Left ventricle myocardium superior (tissue), 1 donor: ENCODE measurements around the gene SYDE2. TPM values are rescaled to one million over a fixed set of nuclear protein-coding genes. Genes with fewer than 3 reads are reported as not detected.
"Not testable (repeated sequence)": the region's sequence is repeated elsewhere in the genome, so short reads cannot be mapped to it uniquely, and the experiment has no call there.

ENCODE experiments used
- ATAC-seq: fragments of 200-7000 bp; cut with Tn5 transposase; one replicate; pipeline ENCODE4 v1.9.1; 2020; ENCODE audit warnings: mild to moderate bottlenecking, moderate library complexity
- DNase-seq: peaks from one replicate; pipeline ENCODE4 v3.0.0-alpha.2; 2020
- intact Hi-C: fragments of 100-400 bp; cut with micrococcal nuclease; formaldehyde crosslinking; loops from one replicate; pipeline ENCODE4 v1.11.0; 2022
- total RNA-seq: library from RNA; stranded (reverse); fragmentation: NEBNext Ultra II Directional; extraction: Animal tissue kit (Norgen Biotek cat#: 25700); gene quantifications from one replicate; pipeline ENCODE4 v1.2.1, GENCODE V29; 2021
- donor health status: DM: no; HTN: yes; CAD: no; lungs with severe emphysema.

SYDE2 gene
- total RNA-seq, 1 donor from 2014 or later: 23.0 TPM

DNA sequence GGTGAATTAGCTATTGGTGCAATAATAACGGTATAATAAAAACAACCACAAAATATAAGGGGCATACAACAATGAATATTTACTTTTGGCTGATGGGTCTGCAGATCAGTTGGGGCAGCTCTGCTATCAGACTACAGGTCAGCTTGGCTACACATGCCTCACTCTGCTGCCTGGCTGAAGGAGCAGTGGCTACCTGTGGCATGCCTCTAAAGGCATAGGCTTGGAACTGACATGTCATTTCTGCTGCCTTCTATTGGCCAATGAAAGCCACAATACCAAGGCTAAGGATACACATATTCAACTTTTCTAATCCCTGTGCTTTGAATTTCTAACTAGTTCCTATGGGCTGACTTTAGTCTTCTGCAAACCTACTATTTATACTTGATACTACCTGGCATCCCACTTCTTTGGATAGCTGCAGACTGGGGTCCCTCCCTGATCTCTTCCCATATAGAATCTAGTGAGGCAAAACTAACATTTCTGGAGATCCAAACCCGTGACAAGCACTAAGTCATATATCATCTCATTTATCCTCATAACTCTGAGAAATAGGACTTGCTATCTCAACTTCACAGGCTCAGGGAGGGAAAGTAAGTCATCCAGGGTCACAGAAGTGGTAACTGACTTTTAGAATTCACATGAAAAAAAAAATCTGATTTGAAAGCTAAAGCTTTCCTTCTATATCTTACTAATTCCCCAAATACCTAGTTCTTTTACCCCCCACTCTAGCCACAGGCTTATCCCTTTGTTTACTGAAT lies 19.2 kb upstream of the SYDE2 start:
- intact Hi-C loops: no loop called here
- DNase-seq: no peak
- no peak for ATAC-seq

DNA sequence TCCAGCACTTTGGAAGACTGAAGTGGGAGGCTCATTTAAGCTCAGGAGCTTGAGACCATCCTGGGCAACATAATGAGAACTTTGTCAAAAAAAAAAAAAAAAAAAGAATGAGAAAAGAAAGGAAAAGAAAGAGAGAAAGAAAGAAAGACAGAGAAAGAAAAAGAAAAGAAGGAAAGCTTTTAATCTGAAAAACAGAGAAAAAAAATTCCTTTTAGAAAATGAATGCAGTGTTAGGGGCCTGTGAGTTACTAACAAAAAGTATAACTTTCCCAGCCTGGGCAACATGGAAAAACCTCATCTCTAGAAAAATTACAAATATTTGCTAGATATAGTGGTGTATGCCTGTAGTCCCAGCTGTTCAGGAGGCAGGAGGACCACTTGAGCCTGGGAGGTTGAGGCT lies 15.9 kb upstream of the SYDE2 start:
- DNase-seq (no peak), ATAC-seq (no peak)
- intact Hi-C loops: no loop called here

DNA sequence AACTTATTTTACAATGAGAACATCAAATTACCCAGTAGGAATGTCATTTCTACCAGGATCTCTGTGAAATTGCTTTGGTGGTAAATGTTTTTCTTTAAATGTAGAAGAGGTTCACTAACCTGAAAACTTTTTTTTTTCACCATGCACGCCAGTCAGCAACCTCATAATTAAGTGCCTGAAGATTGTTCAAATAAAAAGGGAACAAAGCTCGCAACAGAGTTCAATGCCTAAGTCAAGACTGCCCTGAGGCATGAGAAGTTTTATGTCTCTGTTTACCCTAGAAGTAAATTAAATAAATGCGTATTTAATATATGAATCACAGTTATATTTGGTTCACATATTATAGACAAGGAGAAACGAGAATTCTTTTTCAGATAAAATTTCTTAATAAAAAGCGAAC lies 13.8 kb upstream of the SYDE2 start:
- ATAC-seq: no peak
- intact Hi-C loops: no loop called here

DNA sequence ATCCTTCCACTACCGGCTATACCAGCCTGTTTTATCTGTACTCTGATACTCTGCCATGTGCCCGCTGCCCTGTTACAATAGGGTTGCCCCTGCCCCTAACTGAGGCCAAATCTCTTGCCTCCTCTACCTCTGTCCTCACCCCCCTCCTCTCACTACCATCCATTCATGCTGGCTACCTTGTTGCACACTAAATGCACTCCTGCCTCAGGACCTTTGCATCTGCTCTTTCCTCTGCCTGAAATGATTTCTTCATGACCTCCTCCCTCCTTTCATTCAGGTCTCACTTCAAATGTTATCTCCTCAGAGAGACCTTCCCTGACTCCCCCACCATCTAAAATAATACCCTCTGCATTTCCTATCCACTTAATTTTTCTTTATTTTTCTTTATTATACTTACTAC lies 7.7 kb upstream of the SYDE2 start:
- ATAC-seq (no peak), DNase-seq (no peak)
- intact Hi-C loops: no loop called here

More for the DNA sequence above, 13.8 kb upstream of the SYDE2 start:
- DNase-seq: no peak

DNA sequence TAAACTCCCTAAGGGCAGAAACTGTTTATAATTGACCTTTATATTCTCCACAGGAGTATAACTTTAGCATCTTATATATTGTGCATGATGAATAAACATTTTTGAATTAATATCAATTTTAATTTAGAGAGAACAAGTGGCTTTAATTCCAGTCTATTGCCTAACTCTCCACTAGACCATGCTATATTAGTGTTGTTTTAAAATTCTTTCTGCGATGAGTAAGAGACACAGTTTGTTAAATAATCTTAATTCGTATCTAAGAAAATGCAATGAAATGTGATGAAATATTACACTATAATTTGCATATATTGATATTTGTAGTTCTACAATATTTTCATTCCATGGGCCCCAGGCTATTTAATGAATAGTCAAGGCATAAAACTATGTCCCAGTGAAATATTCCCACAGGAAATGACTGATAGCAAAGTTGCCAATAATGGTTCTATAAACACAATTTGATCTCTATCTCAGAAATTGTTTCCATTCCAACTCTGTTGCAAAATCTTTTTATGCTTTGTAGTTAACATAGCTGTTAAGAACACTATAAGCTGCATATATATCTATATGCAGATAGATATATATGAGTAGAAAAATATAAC lies 2.9 kb upstream of the SYDE2 start:
- ATAC-seq: no peak
- intact Hi-C loops: no loop called here
- no peak for DNase-seq

DNA sequence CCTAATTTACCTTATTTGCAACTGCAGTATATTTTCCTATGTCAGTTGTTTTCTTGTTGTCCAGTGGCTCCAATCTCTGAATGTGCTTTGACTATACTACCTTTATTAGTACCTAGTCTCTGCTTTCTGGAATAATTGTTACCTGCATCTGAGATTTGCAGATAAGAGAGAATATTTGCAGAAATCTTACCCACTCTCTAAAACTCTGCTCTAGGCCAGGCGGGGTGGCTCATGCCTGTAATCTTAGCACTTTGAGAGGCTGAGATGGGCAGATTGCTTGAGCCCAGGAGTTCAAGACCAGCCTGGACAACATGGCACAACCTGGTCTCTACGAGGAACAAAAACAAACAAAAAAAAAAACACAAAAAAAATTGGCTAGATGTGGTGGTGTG lies 2.0 kb upstream of the SYDE2 start:
- DNase-seq (no peak), ATAC-seq (no peak)
- intact Hi-C loops: no loop called here

DNA sequence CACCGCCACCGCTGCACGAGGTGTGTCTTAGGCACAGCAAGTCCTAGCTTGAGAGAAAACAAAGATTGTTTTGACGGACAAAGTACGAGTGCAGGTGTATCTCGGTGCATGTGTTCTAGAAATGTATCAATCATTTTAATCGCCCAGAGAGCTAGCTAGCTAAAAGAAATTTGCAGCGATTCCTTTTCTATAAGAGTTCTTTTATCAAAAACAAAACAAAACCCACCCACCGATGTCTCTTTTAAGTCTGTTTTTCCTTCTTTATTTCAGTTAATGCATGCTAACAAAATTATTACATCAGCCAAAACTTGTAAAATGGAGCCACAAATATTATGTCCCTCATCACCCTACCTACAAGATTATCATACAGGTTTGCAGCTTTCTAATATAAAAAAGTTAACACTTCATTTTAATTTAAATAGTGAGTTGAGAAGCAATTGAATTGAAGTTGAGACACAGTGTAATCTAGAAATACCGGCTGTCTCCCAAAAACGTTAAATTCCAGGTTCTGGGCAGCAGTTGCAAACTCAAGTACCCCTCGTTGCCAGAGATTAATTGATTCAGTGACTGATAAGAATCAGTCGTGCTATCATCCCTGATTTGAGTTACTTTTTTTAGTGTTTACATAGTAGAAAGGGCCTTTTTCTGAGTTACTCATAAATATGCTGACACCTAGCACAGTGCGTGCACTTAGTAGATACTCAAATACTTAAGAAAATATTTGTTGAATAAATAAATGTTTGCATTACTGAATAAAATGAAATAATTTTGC lies 1.5 kb upstream of the SYDE2 start:
- no peak for ATAC-seq
- DNase-seq: no peak
- intact Hi-C loops: no loop called here

DNA sequence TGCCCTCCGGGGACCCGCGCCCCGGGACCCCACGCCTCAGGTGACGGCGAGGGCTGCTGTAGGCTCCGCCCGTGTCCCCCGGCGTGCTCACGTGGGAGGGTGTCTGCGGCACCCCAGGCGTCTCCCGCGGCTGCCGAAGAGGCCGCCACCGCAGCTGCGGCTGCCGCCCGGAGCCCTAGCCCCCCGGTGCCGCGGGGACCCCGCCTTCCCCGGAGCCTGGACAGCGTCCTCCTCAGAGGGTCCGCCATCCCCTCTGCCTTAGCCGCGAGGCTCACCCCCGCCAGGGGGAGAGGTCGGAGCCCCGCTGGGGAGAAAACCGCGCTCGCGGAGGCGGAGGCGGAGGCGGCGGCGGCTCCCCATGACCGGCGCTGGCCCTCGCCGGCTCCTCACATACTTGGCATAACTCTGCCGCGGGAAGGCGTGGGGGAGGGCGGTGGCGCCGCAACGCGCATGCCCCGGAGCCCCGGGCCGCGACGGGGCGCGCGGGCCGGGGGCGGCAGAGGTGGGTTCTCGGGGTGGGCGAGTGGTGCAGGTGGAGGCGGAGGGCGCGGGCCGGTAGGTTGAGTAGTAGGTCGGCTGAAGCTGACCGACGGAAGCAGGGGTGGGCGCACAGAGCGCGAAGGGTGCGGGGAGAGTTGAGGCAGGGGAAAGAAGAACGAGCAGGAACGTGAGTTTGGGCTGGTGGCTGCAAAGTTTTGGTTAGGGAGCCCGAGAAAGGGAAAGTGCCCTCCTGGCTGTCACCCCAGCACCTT lies 700 bp upstream of the SYDE2 start:
- ATAC-seq: peak; percentile 89
- DNase-seq: peak; percentile 85
- intact Hi-C loops: no loop called here

DNA sequence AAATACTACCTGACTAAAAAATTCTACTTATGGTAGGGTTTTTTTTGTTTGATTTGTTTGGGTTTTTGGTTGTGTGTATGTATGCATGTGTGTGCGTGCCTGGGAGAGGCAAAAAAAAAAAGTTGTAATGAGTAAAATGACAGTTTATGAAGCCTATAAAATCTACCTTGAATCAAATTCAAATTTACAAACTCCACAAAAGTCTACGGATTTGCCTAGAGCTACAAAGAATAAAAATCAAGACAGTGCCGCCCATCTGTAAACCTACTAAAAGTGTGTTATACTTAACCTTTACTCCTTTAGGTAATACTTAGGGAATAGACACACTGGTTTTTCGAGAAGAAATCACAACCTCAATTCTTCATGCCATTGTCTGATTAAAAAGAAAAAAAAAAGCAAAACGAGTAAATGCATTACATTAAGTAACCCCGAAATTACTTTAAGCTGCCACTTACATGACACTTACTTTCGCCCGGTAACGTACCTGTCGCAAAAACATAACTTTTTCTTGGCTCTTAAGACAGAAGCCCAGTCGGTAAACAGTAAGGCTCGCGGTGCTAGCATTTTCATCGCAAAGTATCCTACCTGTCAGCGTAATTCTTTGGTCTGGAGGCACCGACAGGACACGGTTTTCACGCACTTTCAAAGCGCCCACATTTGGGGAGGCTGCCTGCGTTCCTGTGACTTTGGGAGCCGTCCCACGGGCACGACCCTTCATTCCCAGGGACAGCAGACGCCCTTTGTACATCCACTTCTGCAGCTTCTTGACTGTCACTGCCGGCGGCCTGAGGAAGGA lies 951 bp downstream of the SYDE2 start:
- intact Hi-C loops: no loop called here

DNA sequence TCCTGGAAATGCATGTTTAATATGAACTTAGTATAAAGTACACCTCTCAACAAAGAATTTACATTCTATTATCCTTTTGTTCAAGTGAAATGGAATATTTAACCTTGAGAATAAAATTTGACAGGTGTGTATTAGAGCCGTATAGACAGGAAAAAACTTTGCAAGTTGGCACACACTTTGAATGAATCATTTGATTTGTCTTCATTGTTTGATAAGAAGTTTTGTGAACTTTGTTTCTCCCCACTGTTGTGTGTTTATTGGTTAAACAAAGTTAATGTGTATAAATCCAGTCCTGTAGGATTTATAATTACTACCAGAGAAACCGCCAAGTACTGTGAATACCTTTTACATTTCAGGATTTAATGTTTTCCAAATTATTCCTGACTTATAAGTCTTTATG lies 2.0 kb downstream of the SYDE2 start:
- DNase-seq (no peak), ATAC-seq (no peak)
- intact Hi-C loops: no loop called here

More for the DNA sequence above, 951 bp downstream of the SYDE2 start:
- DNase-seq (no peak), ATAC-seq (no peak)

DNA sequence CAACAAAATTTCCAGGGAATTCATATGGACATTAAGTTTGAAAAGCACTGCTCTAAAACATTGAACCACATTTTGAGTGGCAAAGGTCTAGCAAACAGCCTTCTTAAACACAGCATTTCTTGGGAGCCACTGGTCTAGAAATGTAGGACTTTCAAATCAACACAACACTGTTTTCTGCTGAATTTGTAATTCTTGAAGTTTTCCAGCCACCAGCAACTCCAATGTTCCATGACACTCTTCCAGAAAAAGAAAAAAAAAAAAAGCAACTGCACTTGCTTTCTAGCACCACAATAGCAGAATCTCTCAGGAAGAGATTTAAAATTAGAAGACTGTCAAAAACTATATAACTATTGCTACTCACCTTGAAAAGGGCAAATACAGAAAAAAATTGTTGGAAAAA lies 4.5 kb downstream of the SYDE2 start:
- DNase-seq: no peak
- ATAC-seq: no peak
- intact Hi-C loops: no loop called here

DNA sequence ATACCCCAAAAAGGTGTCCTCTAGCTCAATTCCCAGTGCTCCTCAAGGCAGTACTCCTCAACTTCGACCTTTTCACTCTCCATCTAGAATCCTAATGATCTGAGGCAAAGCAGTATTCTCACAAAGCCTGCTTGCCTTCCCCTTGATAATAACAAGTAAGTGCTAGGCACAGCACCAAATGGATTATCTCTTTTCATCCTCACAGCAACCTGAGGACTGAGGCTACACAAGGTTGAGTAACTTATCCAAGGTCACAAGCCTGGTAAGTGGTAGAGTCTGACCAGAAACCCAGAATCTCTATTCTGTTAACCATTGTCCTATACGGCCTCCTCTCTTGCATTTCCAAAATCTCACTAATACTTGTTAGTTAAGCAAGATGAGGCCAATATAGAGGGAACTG lies 5.1 kb downstream of the SYDE2 start:
- intact Hi-C loops: no loop called here
- DNase-seq: no peak
- peak; percentile 47 for ATAC-seq

DNA sequence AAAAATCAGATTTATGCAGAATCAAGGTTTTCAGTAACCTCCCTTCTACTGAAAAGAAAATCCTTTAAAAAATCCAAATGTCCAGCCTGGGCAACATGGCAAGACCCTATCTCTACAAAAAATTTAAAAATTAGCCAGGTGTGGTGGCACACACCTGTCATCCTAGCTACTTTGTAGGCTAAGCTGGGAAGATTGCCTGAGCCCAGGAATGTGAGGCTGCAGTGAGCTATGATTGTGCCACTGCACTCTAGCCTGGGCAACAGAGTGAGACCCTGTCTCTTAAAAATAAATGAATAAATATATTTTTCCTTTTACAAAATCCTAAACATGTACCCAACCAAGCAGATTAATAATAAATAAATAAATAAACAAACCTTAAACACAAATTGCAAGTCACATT lies 8.7 kb downstream of the SYDE2 start:
- ATAC-seq, DNase-seq, intact Hi-C loops: not testable (repeated sequence)

DNA sequence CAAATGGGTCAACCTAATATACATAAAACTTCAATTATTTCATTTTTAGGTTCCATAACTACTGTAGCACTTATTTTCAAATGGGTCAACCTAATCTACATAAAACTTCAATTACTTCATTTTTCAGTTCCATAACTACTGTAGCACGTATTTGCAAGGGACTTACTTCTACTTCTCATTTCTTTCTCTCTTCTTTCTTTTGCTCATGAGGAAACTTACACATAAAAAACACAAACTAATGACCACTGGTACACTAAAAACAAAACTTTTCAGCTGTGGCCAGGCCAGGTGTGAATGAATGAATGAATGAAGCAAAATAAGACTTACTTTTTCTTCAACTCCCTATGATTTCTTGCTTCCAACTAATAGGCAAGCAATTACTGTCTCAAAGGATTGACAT lies 11.7 kb downstream of the SYDE2 start:
- ATAC-seq: no peak
- no peak for DNase-seq
- intact Hi-C loops: no loop called here

DNA sequence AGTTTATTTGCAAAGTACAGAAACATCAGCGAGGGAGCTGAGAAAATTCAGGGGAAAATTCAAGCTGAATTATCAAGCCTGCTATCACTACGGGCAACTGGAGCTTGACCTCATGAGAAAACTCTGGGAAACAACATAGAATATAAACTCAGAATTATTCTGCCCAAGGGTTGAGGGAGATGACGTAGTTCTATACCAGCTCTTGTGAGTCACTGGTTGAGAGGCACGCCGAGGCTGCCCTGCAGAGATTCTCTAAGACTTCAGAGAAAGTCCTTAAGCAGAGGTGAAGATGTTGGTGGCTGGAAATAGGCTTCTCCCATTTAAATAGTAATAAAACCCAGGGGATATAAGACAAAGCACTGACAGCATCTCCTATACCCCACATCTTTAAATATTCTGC lies 12.3 kb downstream of the SYDE2 start:
- ATAC-seq (no peak), DNase-seq (no peak)
- intact Hi-C loops: no loop called here

DNA sequence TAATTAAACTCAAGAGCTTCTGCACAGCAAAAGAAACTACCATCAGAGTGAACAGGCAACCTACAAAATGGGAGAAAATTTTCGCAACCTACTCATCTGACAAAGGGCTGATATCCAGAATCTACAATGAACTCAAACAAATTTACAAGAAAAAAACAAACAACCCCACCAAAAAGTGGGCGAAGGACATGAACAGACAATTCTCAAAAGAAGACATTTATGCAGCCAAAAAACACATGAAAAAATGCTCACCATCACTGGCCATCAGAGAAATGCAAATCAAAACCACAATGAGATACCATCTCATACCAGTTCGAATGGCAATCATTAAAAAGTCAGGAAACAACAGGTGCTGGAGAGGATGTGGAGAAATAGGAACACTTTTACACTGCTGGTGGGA lies 13.8 kb downstream of the SYDE2 start:
- DNase-seq, ATAC-seq, intact Hi-C loops: not testable (repeated sequence)

DNA sequence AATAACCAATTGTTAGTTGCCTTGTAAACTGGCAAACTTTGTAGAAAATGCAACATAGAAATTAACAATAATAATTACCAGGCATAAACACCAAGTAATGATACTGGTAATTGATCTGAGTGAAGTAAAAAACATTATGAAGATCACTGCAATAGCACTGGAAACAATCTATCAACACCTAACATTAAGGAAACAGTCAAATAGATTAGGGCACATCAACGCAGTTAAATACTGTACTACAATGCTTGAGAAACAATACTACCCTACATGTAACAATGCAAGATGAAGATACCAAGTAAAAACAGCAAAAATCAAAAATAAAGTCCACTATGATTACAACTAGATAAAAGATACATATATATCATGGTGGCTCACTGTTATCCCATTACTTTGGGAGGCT lies 16.6 kb downstream of the SYDE2 start:
- no peak for DNase-seq
- ATAC-seq: peak; percentile 56
- intact Hi-C loops: no loop called here

DNA sequence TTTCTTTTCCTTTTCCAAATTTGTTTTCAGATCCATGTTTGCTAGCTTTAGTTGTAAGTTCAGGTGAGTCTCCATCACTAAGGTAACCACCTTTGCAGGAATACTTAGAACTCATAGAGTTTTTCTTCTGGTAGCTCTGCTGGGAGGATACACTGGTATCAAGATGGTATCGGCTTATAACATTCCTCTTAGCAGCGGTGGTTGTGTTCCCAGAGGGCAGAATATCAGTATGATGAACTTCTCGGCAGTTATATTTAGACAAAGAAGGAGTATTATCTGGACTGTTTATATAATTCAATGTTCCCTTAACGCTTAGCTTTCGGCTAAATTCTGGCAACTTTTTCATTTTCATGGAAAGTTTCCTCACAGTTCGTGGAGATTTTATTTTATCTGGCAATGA lies 18.1 kb downstream of the SYDE2 start:
- DNase-seq (no peak), ATAC-seq (peak; percentile 45)
- intact Hi-C loops: no loop called here

DNA sequence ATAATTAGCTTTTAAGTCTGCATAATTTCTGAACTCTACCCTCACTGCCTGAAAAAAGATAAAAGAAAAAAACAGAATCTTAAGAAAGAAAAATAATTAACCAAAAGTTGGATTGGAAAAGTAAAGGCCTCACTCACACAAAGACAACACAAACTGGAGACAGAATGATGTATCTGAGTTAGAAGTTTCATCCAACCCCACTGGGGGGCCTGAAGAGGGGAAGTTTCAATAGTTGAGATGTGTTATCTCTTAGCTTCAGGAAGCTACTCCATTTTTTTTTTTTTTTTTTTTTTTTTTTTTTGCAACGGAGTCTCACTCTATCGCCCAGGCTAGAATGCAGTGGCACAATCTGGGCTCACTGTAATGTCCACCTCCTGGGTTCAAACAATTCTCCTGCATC lies 19.9 kb downstream of the SYDE2 start:
- no peak for ATAC-seq
- DNase-seq: no peak
- intact Hi-C loops: no loop called here
